Smooth muscle cell (in vitro differentiated cells): ENCODE measurements around the gene KIAA1614. TPM values are rescaled to one million over a fixed set of nuclear protein-coding genes. Genes with fewer than 3 reads are reported as not detected.

Experiments
- DNase-seq: peaks from one replicate; lab custom pipeline; 2025; ENCODE audit not compliant: unreplicated experiment; lab: John Stamatoyannopoulos, UW
- H2AFZ ChIP-seq: fragments of 200-600 bp; sonication (generic); 2 replicates; pipeline ENCODE4 v1.6.0; 2016; ENCODE audit warnings: antibody characterized with exemption, low read depth, mild to moderate bottlenecking
- H3F3A ChIP-seq: fragments of 200-600 bp; sonication (generic); 2 replicates; pipeline ENCODE4 v1.6.0; 2017; ENCODE audit warnings: antibody characterized with exemption, low read depth
- H3K27ac ChIP-seq: fragments of 200-600 bp; sonication (generic); 2 replicates; pipeline ENCODE4 v1.5.1; 2016; ENCODE audit warnings: low read depth, mild to moderate bottlenecking
- H3K27me3 ChIP-seq: fragments of 200-600 bp; sonication (generic); 2 replicates; pipeline ENCODE4 v1.6.1; 2016; ENCODE audit warnings: low read depth, mild to moderate bottlenecking
- H3K36me3 ChIP-seq: fragments of 200-600 bp; sonication (generic); 2 replicates; pipeline ENCODE4 v1.5.1; 2016; ENCODE audit warnings: low read depth
- H3K4me1 ChIP-seq: fragments of 200-600 bp; sonication (generic); 2 replicates; pipeline ENCODE4 v1.5.1; 2016; ENCODE audit warnings: low read depth
- H3K4me2 ChIP-seq: fragments of 200-600 bp; sonication (generic); 2 replicates; pipeline ENCODE4 v1.6.0; 2016; ENCODE audit warnings: mild to moderate bottlenecking
- H3K4me3 ChIP-seq: fragments of 200-600 bp; sonication (generic); 2 replicates; pipeline ENCODE4 v1.5.1; 2016; ENCODE audit warnings: mild to moderate bottlenecking
- H3K79me2 ChIP-seq: fragments of 200-600 bp; sonication (generic); 2 replicates; pipeline ENCODE4 v1.6.0; 2016; ENCODE audit warnings: low read depth, mild to moderate bottlenecking
- H3K9ac ChIP-seq: fragments of 200-600 bp; sonication (generic); 2 replicates; pipeline ENCODE4 v1.6.0; 2016; ENCODE audit warnings: low read depth
- H3K9me3 ChIP-seq: fragments of 200-600 bp; sonication (generic); replicated peaks from 2 replicates; pipeline ENCODE4 v1.5.1; 2016; ENCODE audit warnings: low read depth
- H4K20me1 ChIP-seq: fragments of 200-600 bp; sonication (generic); 2 replicates; pipeline ENCODE4 v1.6.0; 2016; ENCODE audit warnings: low read depth
- WGBS: methylation state at CpG from one replicate; pipeline ENCODE4 v1.1.7; 2016; ENCODE audit warnings: low lambda C conversion rate; 5-methylcytosine and 5-hydroxymethylcytosine counted together
- polyA plus RNA-seq: library from polyadenylated mRNA; unstranded; fragments of >200 nt; fragmentation: Nextera tagmentation; extraction: Ambion mirVana; gene quantifications from 2 replicates; pipeline ENCODE4 v1.2.1, GENCODE V29; 2016
- total RNA-seq: library from RNA; depleted of rRNA; stranded (reverse); fragments of >200 nt; gene quantifications from 2 replicates; pipeline ENCODE4 v1.2.3, GENCODE V29; 2014
- TF ChIP-seq, protein P1 (sequence below): fragments of 200-600 bp; sonication (generic); IDR thresholded peaks from 2 replicates; pipeline ENCODE4 v1.5.1; 2017; ENCODE audit warnings: borderline replicate concordance, mild to moderate bottlenecking, antibody characterized with exemption; ENCODE audit not compliant: insufficient read depth, poor library complexity, severe bottlenecking

The KIAA1614 gene
- total and polyA plus RNA-seq, 2 experiments from 2014 or later, result 2.9 to 3.2 TPM

DNA sequence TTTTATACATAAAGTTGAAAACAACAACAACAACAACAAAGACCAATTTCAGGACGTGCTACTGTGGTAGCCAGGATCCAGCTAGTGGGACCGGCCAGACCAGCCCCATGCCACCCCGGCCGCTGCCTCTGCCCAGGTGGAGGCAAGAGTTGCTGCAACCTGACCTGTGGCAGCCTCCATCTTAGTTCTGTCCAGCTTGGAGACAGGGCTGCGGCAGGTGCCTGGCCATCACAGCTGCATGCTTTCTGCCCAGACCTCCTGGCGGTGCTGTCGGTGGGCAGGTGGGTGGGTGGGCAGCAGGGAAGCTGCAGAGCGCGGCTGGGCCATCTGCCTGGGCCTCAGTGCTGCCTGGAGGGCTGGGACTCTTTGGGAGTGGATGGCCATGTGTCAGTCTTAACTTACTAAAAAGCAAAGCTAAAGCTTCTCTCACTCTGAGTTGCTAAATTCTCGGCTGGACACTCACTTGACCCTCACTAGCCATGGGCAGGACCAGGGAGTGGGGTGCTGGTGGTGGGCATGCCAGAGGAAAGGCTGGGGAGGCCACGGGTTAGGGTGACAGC is 38.6 kb downstream of the KIAA1614 start:
- DNase-seq, result no peak
- no peaks in the 10 kb centered on the region for H3K79me2 ChIP-seq
- H2AFZ ChIP-seq, result no peak overlapping the region
- no peaks in the 10 kb centered on the region for H3K27me3 ChIP-seq
- H3K4me3 ChIP-seq, result no peak overlapping the region
- no peaks in the 10 kb centered on the region for H3K9me3 ChIP-seq
- TF ChIP-seq, protein P1, sequence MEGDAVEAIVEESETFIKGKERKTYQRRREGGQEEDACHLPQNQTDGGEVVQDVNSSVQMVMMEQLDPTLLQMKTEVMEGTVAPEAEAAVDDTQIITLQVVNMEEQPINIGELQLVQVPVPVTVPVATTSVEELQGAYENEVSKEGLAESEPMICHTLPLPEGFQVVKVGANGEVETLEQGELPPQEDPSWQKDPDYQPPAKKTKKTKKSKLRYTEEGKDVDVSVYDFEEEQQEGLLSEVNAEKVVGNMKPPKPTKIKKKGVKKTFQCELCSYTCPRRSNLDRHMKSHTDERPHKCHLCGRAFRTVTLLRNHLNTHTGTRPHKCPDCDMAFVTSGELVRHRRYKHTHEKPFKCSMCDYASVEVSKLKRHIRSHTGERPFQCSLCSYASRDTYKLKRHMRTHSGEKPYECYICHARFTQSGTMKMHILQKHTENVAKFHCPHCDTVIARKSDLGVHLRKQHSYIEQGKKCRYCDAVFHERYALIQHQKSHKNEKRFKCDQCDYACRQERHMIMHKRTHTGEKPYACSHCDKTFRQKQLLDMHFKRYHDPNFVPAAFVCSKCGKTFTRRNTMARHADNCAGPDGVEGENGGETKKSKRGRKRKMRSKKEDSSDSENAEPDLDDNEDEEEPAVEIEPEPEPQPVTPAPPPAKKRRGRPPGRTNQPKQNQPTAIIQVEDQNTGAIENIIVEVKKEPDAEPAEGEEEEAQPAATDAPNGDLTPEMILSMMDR, result no peak
- peak overlapping the region; percentile 28 for H3K27ac ChIP-seq
- H3K9ac ChIP-seq, result no peak overlapping the region
- peaks cover 1% of the 10 kb centered on the region for H4K20me1 ChIP-seq
- peaks cover 9% of the 10 kb centered on the region for H3K4me1 ChIP-seq
- no peak overlapping the region for H3K4me2 ChIP-seq
- H3K36me3 ChIP-seq, result no peaks in the 10 kb centered on the region
- H3F3A ChIP-seq, result no peaks in the 10 kb centered on the region
- WGBS, result 96% methylated on average over 11 of the region's 11 CpGs

GRCh38 chr1:180951836-180952656 is 39.3 kb downstream of the KIAA1614 start:
- no peaks in the 10 kb centered on the region for H3K27me3 ChIP-seq
- no peaks in the 10 kb centered on the region for H3K79me2 ChIP-seq
- H3F3A ChIP-seq, result no peaks in the 10 kb centered on the region
- no peak overlapping the region for H3K4me3 ChIP-seq
- DNase-seq, result no peak
- TF ChIP-seq, protein P1, result no peak
- no peak overlapping the region for H3K4me2 ChIP-seq
- H3K9ac ChIP-seq, result no peak overlapping the region
- peak overlapping the region; percentile 28 for H3K27ac ChIP-seq
- H3K4me1 ChIP-seq, result peaks cover 9% of the 10 kb centered on the region
- no peaks in the 10 kb centered on the region for H3K36me3 ChIP-seq
- 63% methylated on average over 5 of the region's 5 CpGs for WGBS
- peaks cover 9% of the 10 kb centered on the region for H4K20me1 ChIP-seq
- no peaks in the 10 kb centered on the region for H3K9me3 ChIP-seq
- no peak overlapping the region for H2AFZ ChIP-seq

DNA sequence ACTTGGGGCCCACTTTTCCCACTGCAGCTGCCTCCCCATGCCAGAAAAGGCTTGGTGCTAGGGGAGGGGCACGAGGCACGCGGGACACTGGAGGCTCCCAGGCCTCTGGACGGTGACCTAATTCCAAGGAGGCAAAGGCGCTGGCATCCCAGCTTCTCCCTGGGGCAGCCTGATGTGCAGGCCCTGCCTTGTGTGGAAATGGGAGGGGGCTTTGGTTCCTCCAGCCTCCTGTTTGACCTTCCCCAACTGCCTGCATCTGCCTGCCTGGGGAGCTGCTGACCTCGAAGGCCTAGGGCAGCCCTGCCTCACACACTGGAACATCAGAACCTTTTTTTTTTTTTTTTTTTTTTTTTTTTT is 39.9 kb downstream of the KIAA1614 start:
- TF ChIP-seq, protein P1, result no peak
- Histone ChIP-seq H3K79me2 (no peaks in the 10 kb centered on the region), H3K27ac (peak overlapping the region; percentile 19), H4K20me1 (peaks cover 10% of the 10 kb centered on the region), H3K9ac (no peak overlapping the region), H3K4me2 (no peak overlapping the region), H3F3A (no peaks in the 10 kb centered on the region), H2AFZ (no peak overlapping the region), H3K9me3 (no peaks in the 10 kb centered on the region), H3K4me1 (peaks cover 9% of the 10 kb centered on the region), H3K4me3 (no peak overlapping the region), H3K27me3 (no peaks in the 10 kb centered on the region), H3K36me3 (no peaks in the 10 kb centered on the region)
- no peak for DNase-seq
- 73% methylated on average over 6 of the region's 6 CpGs for WGBS
